PC-9 (cell line): ENCODE measurements around the gene RNASE8. TPM values are rescaled to one million over a fixed set of nuclear protein-coding genes. Genes with fewer than 3 reads are reported as not detected.

Source experiments
- BruUV-seq: library from RNA; stranded (reverse); fragments of 400-500 nt; replicated peaks from 2 replicates; lab custom pipeline; 2021; lab: Mats Ljungman, UMichigan
- CTCF ChIA-PET: fragments of 300-600 bp; sonication (Branson Sonifier 250); formaldehyde crosslinking; loops from one replicate; lab custom pipeline; 2022; ENCODE audit warnings: antibody characterized with exemption; lab: Charles Lee
- POLR2A ChIA-PET: fragments of 300-600 bp; sonication (Branson Sonifier 250); formaldehyde crosslinking; loops from one replicate; lab custom pipeline; 2022; ENCODE audit warnings: antibody characterized with exemption; ENCODE audit not compliant: unreplicated experiment; lab: Charles Lee
- DNase-seq, 2 experiments: peaks; one replicate each; pipeline versions ENCODE4 v3.0.0 to v3.0.0-alpha.2; 2015 to 2022; ENCODE audit warnings: mixed read lengths in 1 of 2
- H2AFZ ChIP-seq: fragments of 200-600 bp; sonication (generic); 2 replicates; pipeline ENCODE4 v1.8.1; 2017; ENCODE audit warnings: antibody characterized with exemption
- H3F3A ChIP-seq: fragments of 200-600 bp; sonication (generic); 2 replicates; pipeline ENCODE4 v1.8.1; 2017; ENCODE audit warnings: antibody characterized with exemption, mild to moderate bottlenecking, low read depth; ENCODE audit not compliant: insufficient read depth
- H3K27ac ChIP-seq: fragments of 200-600 bp; sonication (generic); 2 replicates; pipeline ENCODE4 v1.6.1; 2016; ENCODE audit warnings: mixed run types
- H3K27me3 ChIP-seq: fragments of 200-600 bp; sonication (generic); 2 replicates; pipeline ENCODE4 v1.6.1; 2016; ENCODE audit warnings: low read depth, mixed run types; ENCODE audit not compliant: insufficient read depth
- H3K36me3 ChIP-seq: fragments of 200-600 bp; sonication (generic); 2 replicates; pipeline ENCODE4 v1.6.1; 2016; ENCODE audit warnings: low read depth, mixed run types
- H3K4me1 ChIP-seq: fragments of 200-600 bp; sonication (generic); replicated peaks from 2 replicates; pipeline ENCODE4 v1.6.1; 2016; ENCODE audit warnings: mixed run types; ENCODE audit not compliant: insufficient read depth
- H3K4me2 ChIP-seq: fragments of 200-600 bp; sonication (generic); 2 replicates; pipeline ENCODE4 v1.6.1; 2017; ENCODE audit warnings: mixed run types
- H3K4me3 ChIP-seq: fragments of 200-600 bp; sonication (generic); 2 replicates; pipeline ENCODE4 v1.6.1; 2016; ENCODE audit warnings: mixed run types
- H3K79me2 ChIP-seq: fragments of 200-600 bp; sonication (generic); 2 replicates; pipeline ENCODE4 v1.6.1; 2017; ENCODE audit warnings: low read depth, mixed run types
- H3K9me2 ChIP-seq: fragments of 200-600 bp; sonication (generic); 2 replicates; pipeline ENCODE4 v1.8.1; 2017; ENCODE audit warnings: mild to moderate bottlenecking; ENCODE audit not compliant: insufficient read depth
- H3K9me3 ChIP-seq: fragments of 200-600 bp; sonication (generic); 2 replicates; pipeline ENCODE4 v1.8.1; 2016; ENCODE audit warnings: low read depth; ENCODE audit not compliant: insufficient read depth
- H4K20me1 ChIP-seq: fragments of 200-600 bp; sonication (generic); 2 replicates; pipeline ENCODE4 v1.8.1; 2017; ENCODE audit not compliant: insufficient read depth
- EZH2 ChIP-seq: fragments of 200-600 bp; sonication (generic); IDR thresholded peaks from 2 replicates; pipeline ENCODE4 v1.8.0; 2017; ENCODE audit warnings: antibody characterized with exemption, low read depth
- intact Hi-C: fragments of 100-400 bp; cut with micrococcal nuclease; formaldehyde crosslinking; loops from one replicate; pipeline ENCODE4 v1.10.0; 2022; ENCODE audit not compliant: unreplicated experiment
- total RNA-seq: library from RNA; stranded (reverse); gene quantifications from 2 replicates; pipeline ENCODE4 v1.2.3, GENCODE V29; 2021
- TF ChIP-seq, protein P1 (sequence below): fragments of 200-600 bp; sonication (generic); conservative IDR thresholded peaks from 2 replicates; pipeline ENCODE4 v1.6.1; 2017; ENCODE audit warnings: mixed run types, antibody characterized with exemption, mild to moderate bottlenecking, moderate library complexity

RNASE8 gene
- total RNA-seq, 1 experiment from 2014 or later: not detected

DNA sequence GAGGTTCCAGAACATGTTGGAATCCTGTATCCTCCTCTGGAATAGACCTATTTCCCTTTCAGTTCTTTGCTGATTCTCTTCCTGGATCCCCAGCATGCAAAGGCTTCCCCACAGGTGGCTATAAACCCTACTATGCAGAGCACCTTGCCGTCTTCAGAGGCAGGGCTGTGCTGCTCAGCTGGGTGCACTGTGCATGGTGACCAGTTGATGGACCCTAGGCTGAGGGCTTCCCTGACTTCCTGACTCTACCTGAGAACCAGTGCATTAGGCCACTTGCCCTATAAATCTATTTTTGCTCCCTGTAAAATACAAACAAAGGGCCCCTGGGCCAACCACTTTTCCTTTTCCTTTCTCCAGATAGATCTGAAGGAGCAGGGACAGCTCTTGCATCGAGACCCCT, 26.8 kb downstream of the RNASE8 start:
- intact Hi-C loops: no loop called here
- H3K4me3 ChIP-seq: no peak overlapping the region
- DNase-seq: no peak
- TF ChIP-seq, protein P1, sequence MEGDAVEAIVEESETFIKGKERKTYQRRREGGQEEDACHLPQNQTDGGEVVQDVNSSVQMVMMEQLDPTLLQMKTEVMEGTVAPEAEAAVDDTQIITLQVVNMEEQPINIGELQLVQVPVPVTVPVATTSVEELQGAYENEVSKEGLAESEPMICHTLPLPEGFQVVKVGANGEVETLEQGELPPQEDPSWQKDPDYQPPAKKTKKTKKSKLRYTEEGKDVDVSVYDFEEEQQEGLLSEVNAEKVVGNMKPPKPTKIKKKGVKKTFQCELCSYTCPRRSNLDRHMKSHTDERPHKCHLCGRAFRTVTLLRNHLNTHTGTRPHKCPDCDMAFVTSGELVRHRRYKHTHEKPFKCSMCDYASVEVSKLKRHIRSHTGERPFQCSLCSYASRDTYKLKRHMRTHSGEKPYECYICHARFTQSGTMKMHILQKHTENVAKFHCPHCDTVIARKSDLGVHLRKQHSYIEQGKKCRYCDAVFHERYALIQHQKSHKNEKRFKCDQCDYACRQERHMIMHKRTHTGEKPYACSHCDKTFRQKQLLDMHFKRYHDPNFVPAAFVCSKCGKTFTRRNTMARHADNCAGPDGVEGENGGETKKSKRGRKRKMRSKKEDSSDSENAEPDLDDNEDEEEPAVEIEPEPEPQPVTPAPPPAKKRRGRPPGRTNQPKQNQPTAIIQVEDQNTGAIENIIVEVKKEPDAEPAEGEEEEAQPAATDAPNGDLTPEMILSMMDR: no peak
- no peak for TF ChIP-seq EZH2
- CTCF ChIA-PET: no interaction called here
- BruUV-seq: no TSS peak
- no peak overlapping the region for H3K27ac ChIP-seq
- no peak overlapping the region for H2AFZ ChIP-seq
- H3F3A ChIP-seq: no peaks in the 10 kb centered on the region
- POLR2A ChIA-PET: no interaction called here
- H3K79me2 ChIP-seq: no peaks in the 10 kb centered on the region
- no peaks in the 10 kb centered on the region for H3K9me2 ChIP-seq
- H3K36me3 ChIP-seq: no peaks in the 10 kb centered on the region
- no peaks in the 10 kb centered on the region for H3K9me3 ChIP-seq
- no peaks in the 10 kb centered on the region for H3K27me3 ChIP-seq
- H4K20me1 ChIP-seq: no peaks in the 10 kb centered on the region
- H3K4me1 ChIP-seq: no peaks in the 10 kb centered on the region
- no peak overlapping the region for H3K4me2 ChIP-seq

GRCh38 chr14:21084998-21085853, 27.6 kb downstream of the RNASE8 start:
- ChIA-PET CTCF (interaction anchor here (0.5 kb wide), 1 partner anchor 15 kb away, joined by 6 read pairs; no protein-coding TSS in a partner anchor), POLR2A (no interaction called here)
- no TSS peak for BruUV-seq
- Histone ChIP-seq H3K79me2 (no peaks in the 10 kb centered on the region), H3F3A (no peaks in the 10 kb centered on the region), H3K27ac (no peak overlapping the region), H3K4me3 (no peak overlapping the region), H2AFZ (no peak overlapping the region), H3K27me3 (no peaks in the 10 kb centered on the region), H3K4me1 (no peaks in the 10 kb centered on the region), H3K9me2 (no peaks in the 10 kb centered on the region), H3K9me3 (no peaks in the 10 kb centered on the region), H3K36me3 (no peaks in the 10 kb centered on the region), H3K4me2 (no peak overlapping the region), H4K20me1 (no peaks in the 10 kb centered on the region)
- TF ChIP-seq, protein P1: no peak
- TF ChIP-seq EZH2: no peak
- DNase-seq: no peak
- intact Hi-C loops: no loop called here

DNA sequence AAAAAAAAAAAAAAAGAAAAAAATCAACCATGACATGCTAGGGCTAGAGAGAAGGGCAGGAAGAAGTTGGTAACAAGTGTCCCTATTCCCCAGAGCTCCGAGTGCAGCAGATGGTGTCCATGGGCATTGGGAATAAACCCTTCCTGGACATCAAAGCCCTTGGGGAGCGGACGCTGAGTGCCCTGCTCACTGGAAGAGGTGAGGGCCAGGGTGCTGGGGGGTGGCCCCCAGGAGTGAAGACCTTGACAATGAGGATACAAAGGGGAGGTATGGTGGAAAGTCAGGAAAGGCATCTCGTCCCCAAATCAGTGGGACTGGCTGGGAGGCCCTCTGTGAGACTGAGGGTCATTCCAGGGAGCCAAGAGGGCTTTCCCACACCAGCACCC, 29.3 kb downstream of the RNASE8 start:
- Histone ChIP-seq H3K27me3 (no peaks in the 10 kb centered on the region), H3K27ac (no peak overlapping the region), H3K4me3 (no peak overlapping the region), H4K20me1 (no peaks in the 10 kb centered on the region), H3K9me3 (no peaks in the 10 kb centered on the region), H3K4me1 (no peaks in the 10 kb centered on the region), H3K4me2 (no peak overlapping the region), H3K36me3 (no peaks in the 10 kb centered on the region), H3K9me2 (no peaks in the 10 kb centered on the region), H3K79me2 (no peaks in the 10 kb centered on the region), H3F3A (no peaks in the 10 kb centered on the region), H2AFZ (no peak overlapping the region)
- ChIA-PET POLR2A (no interaction called here), CTCF (no interaction called here)
- intact Hi-C loops: no loop called here
- TF ChIP-seq, protein P1: no peak
- TF ChIP-seq EZH2: no peak
- no peak for DNase-seq
- no TSS peak for BruUV-seq
